NCI-H345 treated with DMSO at 0.1 percent for 48 hours (cell line): ENCODE measurements around the gene DPF3.

Experiments
- DNase-seq: peaks from one replicate; lab custom pipeline; 2025; ENCODE audit not compliant: unreplicated experiment; lab: John Stamatoyannopoulos, UW

The DPF3 gene

GRCh38 chr14:72688990-72689671, 204.8 kb downstream of the DPF3 start:
- DNase-seq: no peak

DNA sequence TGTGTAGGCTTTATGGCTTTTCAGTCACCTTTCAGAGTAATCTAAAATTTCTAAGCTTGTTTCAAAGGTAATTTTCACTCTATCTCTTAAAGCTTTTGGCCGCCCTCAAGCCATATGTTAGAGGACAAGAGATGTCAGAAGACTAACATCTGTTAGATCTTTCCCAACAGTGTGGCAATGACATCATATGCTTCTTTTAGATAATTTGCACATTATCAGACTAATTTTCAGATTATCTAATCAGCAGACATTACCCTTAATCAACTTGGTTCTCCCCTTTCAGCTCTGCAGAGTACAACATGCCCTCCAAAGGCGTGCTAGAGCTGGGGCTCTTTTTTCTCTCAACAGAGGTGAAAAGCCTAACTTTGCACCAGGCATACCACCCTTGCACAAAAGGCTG, 207.1 kb downstream of the DPF3 start:
- DNase-seq: no peak

DNA sequence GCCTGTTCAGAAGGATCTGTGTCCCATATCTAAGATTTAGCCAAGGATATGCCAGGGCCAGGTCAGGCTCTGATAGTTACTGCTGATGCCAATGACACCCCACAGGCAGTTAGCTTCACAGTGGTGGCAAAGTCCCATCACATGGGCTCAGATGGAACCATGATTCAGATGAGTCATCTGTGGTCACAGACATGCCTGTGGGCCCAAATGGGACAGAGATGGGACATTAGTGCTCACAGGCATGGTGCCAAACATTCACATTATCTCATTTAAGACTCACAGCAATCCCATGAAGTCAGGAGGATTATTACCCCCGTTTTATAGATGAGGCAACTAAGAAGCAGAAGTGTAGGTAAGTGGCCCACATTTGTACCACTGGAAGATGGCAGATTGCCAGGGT, 207.8 kb downstream of the DPF3 start:
- DNase-seq: no peak

- no peak for DNase-seq
These were observed 208.4 kb downstream of the DPF3 start for GRCh38 chr14:72685456-72685855.

GRCh38 chr14:72683787-72684186, 210.1 kb downstream of the DPF3 start:
- DNase-seq: no peak

DNA sequence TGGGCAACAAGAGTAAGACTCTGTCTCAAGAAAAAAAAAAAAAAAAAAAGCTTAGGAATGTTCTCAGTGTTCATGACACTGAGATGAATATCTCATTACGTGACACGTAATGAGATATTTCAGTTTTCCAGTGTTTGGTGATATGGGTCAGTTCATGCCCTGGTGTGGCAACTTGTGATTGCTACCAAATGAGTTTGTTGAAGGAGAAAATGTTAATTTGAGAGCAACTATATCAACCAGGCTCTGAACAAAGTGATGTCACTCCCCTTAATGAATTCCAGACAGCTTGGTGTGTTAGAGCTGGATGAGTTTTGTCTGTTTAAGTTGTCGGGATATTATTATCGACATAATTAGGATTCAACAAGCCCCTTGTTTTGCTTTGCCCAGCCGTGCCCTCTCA, 211.7 kb downstream of the DPF3 start:
- DNase-seq: no peak

DNA sequence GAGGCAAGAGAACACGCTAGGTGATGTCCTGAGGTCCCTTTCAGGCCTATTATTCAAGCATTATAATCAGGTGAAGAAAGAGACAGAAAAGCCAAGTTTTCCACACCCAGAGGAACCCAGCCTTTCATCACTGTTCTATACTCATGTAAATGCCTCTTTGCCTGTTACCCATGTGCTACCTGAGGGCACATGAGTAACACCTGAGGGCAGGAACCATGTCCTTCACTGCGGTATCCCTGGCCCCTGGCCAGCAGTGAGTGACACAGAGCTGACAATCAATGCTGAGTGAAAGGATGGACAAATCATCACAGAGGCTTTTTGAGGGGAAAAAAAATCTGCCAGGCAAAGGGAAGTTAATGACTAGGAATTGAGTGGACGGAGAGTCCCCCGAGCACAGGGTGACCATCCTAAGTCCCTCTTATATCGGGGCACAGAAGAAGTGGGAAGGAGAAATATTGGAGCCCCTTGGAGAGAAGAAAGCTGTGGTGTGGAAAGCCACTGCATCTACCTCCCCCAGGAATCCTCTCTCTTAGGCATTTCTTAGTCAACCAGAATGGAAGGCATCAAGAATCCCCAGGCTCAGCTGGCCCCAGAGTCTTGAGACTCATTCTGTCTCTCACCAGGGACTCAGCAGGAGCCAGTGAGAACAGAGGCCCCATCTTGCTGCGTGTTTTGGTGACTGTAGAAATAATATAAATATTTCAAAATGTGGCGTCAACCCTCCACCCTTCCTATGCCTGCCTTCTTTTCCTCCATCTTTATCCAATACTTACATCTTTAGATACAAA, 212.9 kb downstream of the DPF3 start:
- no peak for DNase-seq

DNA sequence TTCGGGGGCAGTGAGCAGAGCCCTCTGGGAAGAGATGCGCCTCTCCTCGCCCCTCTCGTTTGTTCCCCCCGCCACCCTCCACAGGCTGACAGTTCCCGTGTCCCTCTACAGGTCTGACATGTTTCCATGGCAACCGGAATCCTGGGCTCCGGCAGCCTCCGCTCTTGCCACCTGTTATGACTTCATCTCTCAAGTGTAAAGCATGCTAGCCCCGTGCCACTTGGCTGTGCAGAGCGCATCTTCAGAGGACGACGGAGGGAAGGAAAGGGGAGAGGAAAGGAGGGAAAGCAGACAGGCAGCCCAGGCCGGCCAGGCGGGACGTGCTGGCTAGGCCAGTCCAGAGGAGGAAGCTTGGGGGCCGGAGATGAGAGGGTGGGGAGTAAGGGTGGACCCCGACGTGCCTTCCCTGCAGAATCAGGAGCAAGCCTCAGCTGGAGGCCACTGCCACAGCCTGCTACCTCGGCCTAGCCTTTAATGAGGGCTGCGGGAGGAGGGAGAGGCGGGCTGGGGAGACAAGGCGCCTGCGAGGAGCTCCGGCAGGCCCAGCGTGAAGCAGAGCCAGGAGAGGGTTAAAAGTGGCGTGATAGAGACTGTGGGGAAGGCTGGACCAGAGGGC, 214.3 kb downstream of the DPF3 start:
- DNase-seq: no peak

GRCh38 chr14:72679141-72679535, 214.8 kb downstream of the DPF3 start:
- DNase-seq: no peak

DNA sequence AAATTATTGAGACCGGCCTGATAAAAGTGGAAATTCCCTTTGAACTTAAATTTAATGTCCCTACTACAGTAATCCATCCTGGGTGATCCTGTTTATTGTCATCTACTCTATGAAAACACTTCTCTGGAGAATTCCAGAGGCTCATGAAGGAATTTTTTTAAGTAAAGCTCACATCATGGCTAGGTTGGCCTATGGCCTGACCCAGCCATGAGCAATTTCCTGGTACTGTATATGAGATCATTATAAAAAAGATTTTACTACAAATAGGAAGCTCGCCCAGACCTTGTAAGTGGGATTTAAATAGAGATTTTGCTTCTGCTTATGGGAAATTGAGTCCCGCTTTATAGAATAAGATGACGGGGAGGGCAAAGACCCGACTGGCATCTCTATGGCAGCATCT, 215.5 kb downstream of the DPF3 start:
- no peak for DNase-seq

DNA sequence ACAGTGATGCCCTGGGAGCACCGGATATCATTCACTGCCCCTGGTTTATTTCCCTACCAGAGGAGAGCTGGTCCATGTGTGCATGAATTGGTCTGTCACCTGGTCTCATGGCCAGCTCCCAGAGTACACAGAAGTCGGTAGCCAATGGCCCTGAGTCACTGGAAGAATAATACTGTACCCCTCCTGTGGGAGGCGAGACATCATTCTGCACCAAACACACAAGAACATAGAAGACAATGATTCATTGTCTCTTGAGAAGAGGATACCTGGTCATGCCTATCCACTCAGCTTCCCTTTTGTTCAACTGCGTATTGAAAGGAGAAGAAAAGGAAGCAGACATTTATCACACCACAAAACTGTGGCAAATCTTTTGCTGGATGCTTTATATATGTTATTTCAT, 216.2 kb downstream of the DPF3 start:
- DNase-seq: no peak

- no peak for DNase-seq
These were observed 218.8 kb downstream of the DPF3 start for GRCh38 chr14:72675126-72675525.

GRCh38 chr14:72673179-72673578, 220.7 kb downstream of the DPF3 start:
- DNase-seq: no peak

DNA sequence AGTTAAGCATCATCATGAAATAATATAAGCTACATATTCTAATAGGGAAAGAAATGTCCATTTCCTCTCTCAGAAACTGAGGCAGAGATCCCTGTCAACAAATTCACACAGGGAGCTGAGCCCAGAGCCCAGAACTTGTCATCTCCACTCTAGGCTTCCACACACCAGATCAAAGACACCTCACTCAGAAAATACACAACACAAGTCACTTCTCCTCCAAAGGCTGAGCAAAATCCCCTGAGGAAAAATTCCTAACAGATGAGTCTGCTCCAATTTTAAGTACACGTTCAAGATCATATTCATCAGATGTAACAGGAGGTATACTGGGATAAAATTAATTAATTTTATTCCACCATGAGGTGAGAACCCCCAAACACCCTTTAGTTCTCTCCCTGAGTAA, 227.3 kb downstream of the DPF3 start:
- no peak for DNase-seq

DNA sequence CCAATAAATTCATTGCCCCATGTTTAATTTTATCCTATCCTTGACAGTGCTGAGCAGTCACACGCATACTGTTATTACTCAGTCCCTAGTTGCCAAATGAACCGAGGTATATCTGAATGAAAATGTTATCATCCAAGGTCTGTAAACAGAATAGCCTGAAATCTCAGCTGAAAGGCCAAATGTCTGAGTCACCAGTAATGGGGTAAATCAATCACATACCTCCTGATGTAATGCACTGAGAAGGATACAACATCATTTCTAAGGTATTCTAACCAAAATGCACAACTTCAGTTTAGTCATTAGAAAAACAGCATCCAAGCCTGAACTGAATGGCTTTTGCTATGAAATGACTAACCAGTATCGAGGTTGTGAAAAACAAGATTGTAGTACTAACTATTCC, 228.6 kb downstream of the DPF3 start:
- DNase-seq: no peak

DNA sequence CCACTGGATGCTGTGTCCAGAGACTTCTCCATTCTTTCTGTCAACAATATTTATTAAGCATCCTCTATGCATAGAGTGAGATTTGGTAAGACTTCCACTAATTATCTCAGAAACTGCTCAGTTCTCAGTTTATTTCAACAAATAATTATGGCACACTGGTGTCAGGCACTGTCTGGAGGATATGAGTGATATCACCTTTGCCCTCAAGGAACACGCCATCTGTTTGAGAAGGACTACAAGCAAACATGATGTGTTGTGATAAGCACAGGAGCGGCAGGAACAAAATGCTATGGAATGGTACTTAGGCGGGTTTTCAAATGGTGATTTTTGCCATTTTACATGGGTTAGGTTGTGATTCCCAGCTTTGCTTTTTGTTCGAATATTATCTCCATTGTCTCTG, 229.2 kb downstream of the DPF3 start:
- DNase-seq: no peak

- no peak for DNase-seq
These were observed 229.8 kb downstream of the DPF3 start for GRCh38 chr14:72663956-72664650.

GRCh38 chr14:72663076-72663487, 230.8 kb downstream of the DPF3 start:
- no peak for DNase-seq

GRCh38 chr14:72662214-72662613, 231.7 kb downstream of the DPF3 start:
- DNase-seq: no peak

GRCh38 chr14:72657214-72657921, 236.5 kb downstream of the DPF3 start:
- no peak for DNase-seq

DNA sequence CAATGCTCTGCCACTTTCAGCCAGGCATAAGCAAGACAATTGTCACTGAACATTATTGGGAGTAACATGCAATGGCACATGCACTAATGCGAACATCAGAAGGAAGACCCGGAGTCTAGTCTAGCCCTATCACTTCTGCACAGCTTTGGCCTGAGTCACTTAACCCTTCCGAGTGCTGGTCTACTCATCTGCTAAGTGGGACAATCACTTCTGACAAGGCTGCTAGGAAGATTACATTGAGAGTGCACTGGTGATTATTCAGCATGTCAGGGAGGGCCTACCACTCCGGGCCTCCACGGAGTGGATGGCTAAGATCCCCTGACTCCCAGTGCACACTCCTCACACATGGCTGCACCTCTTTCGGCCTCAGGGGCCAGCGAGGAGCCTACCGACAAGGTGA, 240.9 kb downstream of the DPF3 start:
- DNase-seq: no peak
